Stimulated activated memory B cell treated with anti-CD40 and anti-IgM and Interleukin-4, amounts not matched to agents 10 μg/mL and 1 μg/mL and 100 μg/mL, for 72 hours (primary cell): ENCODE data around the gene ERFE.

Source experiments
- ATAC-seq: fragments of 150-1000 bp; cut with Tn5 transposase; 2 replicates; pipeline ENCODE4 v1.10.0; 2021
- H3K27ac Mint-ChIP-seq: one replicate; pipeline ENCODE4 v1.8.0; 2022; ENCODE audit warnings: mild to moderate bottlenecking, mixed read lengths
- H3K27me3 Mint-ChIP-seq: one replicate; pipeline ENCODE4 v1.8.0; 2022; ENCODE audit warnings: mixed read lengths
- H3K36me3 Mint-ChIP-seq: one replicate; pipeline ENCODE4 v1.8.0; 2022; ENCODE audit warnings: mixed read lengths
- H3K4me1 Mint-ChIP-seq: one replicate; pipeline ENCODE4 v1.8.0; 2022; ENCODE audit warnings: mixed read lengths
- H3K4me3 Mint-ChIP-seq: one replicate; pipeline ENCODE4 v1.8.0; 2022; ENCODE audit warnings: mild to moderate bottlenecking, moderate library complexity, mixed read lengths
- H3K9me3 Mint-ChIP-seq: one replicate; pipeline ENCODE4 v1.8.0; 2022; ENCODE audit warnings: mixed read lengths

ERFE gene

GRCh38 chr2:238176613-238177012, 17.8 kb downstream of the ERFE start:
- no peaks in the 10 kb centered on the region for H3K9me3 Mint-ChIP-seq
- peaks cover 80% of the 10 kb centered on the region for H3K36me3 Mint-ChIP-seq
- H3K4me3 Mint-ChIP-seq = no peak overlapping the region
- no peak for ATAC-seq
- no peaks in the 10 kb centered on the region for H3K27me3 Mint-ChIP-seq
- no peaks in the 10 kb centered on the region for H3K4me1 Mint-ChIP-seq
- H3K27ac Mint-ChIP-seq = no peak overlapping the region

GRCh38 chr2:238180554-238180953, 21.8 kb downstream of the ERFE start:
- Mint-ChIP-seq H3K4me1 (no peaks in the 10 kb centered on the region), H3K36me3 (peaks cover 81% of the 10 kb centered on the region), H3K27ac (no peak overlapping the region), H3K9me3 (no peaks in the 10 kb centered on the region), H3K4me3 (no peak overlapping the region), H3K27me3 (no peaks in the 10 kb centered on the region)
- no peak for ATAC-seq

GRCh38 chr2:238182362-238182761, 23.6 kb downstream of the ERFE start:
- H3K27ac Mint-ChIP-seq = no peak overlapping the region
- peaks cover 76% of the 10 kb centered on the region for H3K36me3 Mint-ChIP-seq
- no peaks in the 10 kb centered on the region for H3K4me1 Mint-ChIP-seq
- ATAC-seq = no peak
- H3K9me3 Mint-ChIP-seq = no peaks in the 10 kb centered on the region
- no peak overlapping the region for H3K4me3 Mint-ChIP-seq
- no peaks in the 10 kb centered on the region for H3K27me3 Mint-ChIP-seq

- no peaks in the 10 kb centered on the region for H3K27me3 Mint-ChIP-seq
- no peaks in the 10 kb centered on the region for H3K9me3 Mint-ChIP-seq
- ATAC-seq = no peak
- H3K4me3 Mint-ChIP-seq = no peak overlapping the region
- H3K36me3 Mint-ChIP-seq = peaks cover 82% of the 10 kb centered on the region
- no peak overlapping the region for H3K27ac Mint-ChIP-seq
- H3K4me1 Mint-ChIP-seq = no peaks in the 10 kb centered on the region
Observed at GRCh38 chr2:238183821-238184220, 25.1 kb downstream of the ERFE start.

GRCh38 chr2:238187618-238188548, 29.1 kb downstream of the ERFE start:
- Mint-ChIP-seq H3K9me3 (no peaks in the 10 kb centered on the region), H3K36me3 (peaks cover 72% of the 10 kb centered on the region), H3K4me1 (no peaks in the 10 kb centered on the region), H3K4me3 (no peak overlapping the region), H3K27ac (no peak overlapping the region), H3K27me3 (no peaks in the 10 kb centered on the region)
- no peak for ATAC-seq

- no peaks in the 10 kb centered on the region for H3K27me3 Mint-ChIP-seq
- no peak overlapping the region for H3K27ac Mint-ChIP-seq
- no peak for ATAC-seq
- H3K4me3 Mint-ChIP-seq = no peak overlapping the region
- no peaks in the 10 kb centered on the region for H3K9me3 Mint-ChIP-seq
- peaks cover 64% of the 10 kb centered on the region for H3K36me3 Mint-ChIP-seq
- peaks cover 1% of the 10 kb centered on the region for H3K4me1 Mint-ChIP-seq
Observed at GRCh38 chr2:238190445-238190844, 31.7 kb downstream of the ERFE start.

- ATAC-seq = no peak
- H3K4me3 Mint-ChIP-seq = peak overlapping the region; percentile 83
- peak overlapping the region; percentile 72 for H3K27ac Mint-ChIP-seq
- peaks cover 53% of the 10 kb centered on the region for H3K4me1 Mint-ChIP-seq
- H3K36me3 Mint-ChIP-seq = peaks cover 6% of the 10 kb centered on the region
- no peaks in the 10 kb centered on the region for H3K27me3 Mint-ChIP-seq
- H3K9me3 Mint-ChIP-seq = no peaks in the 10 kb centered on the region
Observed at GRCh38 chr2:238202326-238203093, 43.7 kb downstream of the ERFE start.

- H3K4me3 Mint-ChIP-seq = peak within 1 kb of the TSS; percentile 83
- no peaks in the 10 kb centered on the region for H3K27me3 Mint-ChIP-seq
- peaks cover 5% of the 10 kb centered on the region for H3K36me3 Mint-ChIP-seq
- ATAC-seq = peak; percentile 98
- H3K9me3 Mint-ChIP-seq = no peaks in the 10 kb centered on the region
- H3K4me1 Mint-ChIP-seq = peaks cover 49% of the 10 kb centered on the region
- peak within 1 kb of the TSS; percentile 72 for H3K27ac Mint-ChIP-seq
Observed at GRCh38 chr2:238203094-238203972, 44.6 kb downstream of the ERFE start, which contains the start of gene ILKAP. Gene ILKAP (minus strand): TSS chr2:238203695. CDS start chr2:238203553, 142 bp downstream.

GRCh38 chr2:238203973-238204683, 45.4 kb downstream of the ERFE start:
- peaks cover 46% of the 10 kb centered on the region for H3K4me1 Mint-ChIP-seq
- peak overlapping the region; percentile 78 for H3K4me3 Mint-ChIP-seq
- ATAC-seq = peak; percentile 58
- no peaks in the 10 kb centered on the region for H3K9me3 Mint-ChIP-seq
- H3K27me3 Mint-ChIP-seq = no peaks in the 10 kb centered on the region
- H3K27ac Mint-ChIP-seq = peak overlapping the region; percentile 68
- peaks cover 5% of the 10 kb centered on the region for H3K36me3 Mint-ChIP-seq

GRCh38 chr2:238207006-238207405, 48.2 kb downstream of the ERFE start:
- Mint-ChIP-seq H3K9me3 (no peaks in the 10 kb centered on the region), H3K27ac (no peak overlapping the region), H3K4me3 (no peak overlapping the region), H3K4me1 (peaks cover 21% of the 10 kb centered on the region), H3K27me3 (no peaks in the 10 kb centered on the region), H3K36me3 (peaks cover 5% of the 10 kb centered on the region)
- ATAC-seq = no peak

GRCh38 chr2:238216651-238217184, 57.9 kb downstream of the ERFE start:
- Mint-ChIP-seq H3K4me3 (no peak overlapping the region), H3K27ac (no peak overlapping the region), H3K4me1 (no peaks in the 10 kb centered on the region), H3K36me3 (peaks cover 20% of the 10 kb centered on the region), H3K9me3 (peaks cover 4% of the 10 kb centered on the region), H3K27me3 (no peaks in the 10 kb centered on the region)
- no peak for ATAC-seq
